Measurements from ENCODE around the gene SMPD4.
"Not testable (repeated sequence)": the region's sequence is repeated elsewhere in the genome, so short reads cannot be mapped to it uniquely, and the experiment has no call there.

DNA sequence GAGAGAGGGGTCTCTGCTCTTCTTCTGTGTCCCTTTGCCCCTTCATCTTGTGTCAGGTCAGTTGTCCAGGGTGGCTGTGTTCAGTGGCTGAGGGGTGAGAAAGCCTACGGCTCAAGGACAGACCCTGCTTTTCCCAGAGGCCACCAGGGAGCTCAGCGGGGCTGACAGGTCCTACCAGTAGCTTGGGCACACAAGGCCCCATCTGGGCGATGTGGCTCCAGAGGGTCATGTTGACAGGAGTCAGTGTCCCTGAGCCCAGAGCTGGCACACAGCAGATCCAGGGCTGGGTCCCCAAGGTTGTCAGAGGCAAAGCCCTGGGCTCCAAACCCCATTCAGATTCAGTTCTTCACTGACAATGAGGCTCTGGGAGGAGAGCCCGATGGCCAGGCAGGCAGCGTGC lies 44.3 kb downstream of the SMPD4 start:
- not testable (repeated sequence) for TF ChIP-seq POLR2AphosphoS5 (IDR thresholded peaks at IDR 0.05; ENCODE audit: low read depth, low read length); POLR2A (IDR thresholded peaks at IDR 0.05; ENCODE audit: low read depth, low read length); TAF1 (IDR thresholded peaks at IDR 0.05; ENCODE audit: low read depth, low read length); PAX5 (IDR thresholded peaks at IDR 0.05; ENCODE audit: insufficient read depth, low read length, severe bottlenecking); SPI1 (IDR thresholded peaks at IDR 0.05; ENCODE audit: low read depth, low read length); POU2F2 (IDR thresholded peaks at IDR 0.05; ENCODE audit: low read depth, low read length)

Data from GM12891 (cell line).